Measurements from ENCODE around the gene CAMTA1. TPM values are rescaled to one million over a fixed set of nuclear protein-coding genes. Genes with fewer than 3 reads are reported as not detected.

The CAMTA1 gene
- total and polyA plus RNA-seq, 8 donors = 13.0 to 54.2 (median 23.6) TPM

- WGBS, 2 donors = 92 to 93% methylated on average over 7 of the region's 7 CpGs
- Histone ChIP-seq H3K27ac (no peak overlapping the region), H3K36me3 (no peaks in the 10 kb centered on the region), H3K27me3 (no peaks in the 10 kb centered on the region), H3K9me3 (no peaks in the 10 kb centered on the region), H3K4me3 (no peak overlapping the region), H3K4me1 (peaks cover 0 to 6% (median 0%) of the 10 kb centered on the region in 3 donors)
- no peak for TF ChIP-seq CTCF (IDR thresholded peaks at IDR 0.05)
- peak in 1 of 6 donors; percentile 31 for DNase-seq
- ATAC-seq = no peak
- no peak for FAIRE-seq
- intact Hi-C loops (cut with DNase I) = no loop called here
Measured at GRCh38 chr1:7449750-7450149, 664.5 kb downstream of the CAMTA1 start.

GRCh38 chr1:7450838-7451237 lies 665.6 kb downstream of the CAMTA1 start:
- intact Hi-C loops (cut with DNase I) = no loop called here
- no peaks in the 10 kb centered on the region for H3K36me3 ChIP-seq
- no peak for FAIRE-seq
- no peak for ATAC-seq
- H3K4me3 ChIP-seq = no peak overlapping the region
- no peak for TF ChIP-seq CTCF (IDR thresholded peaks at IDR 0.05)
- DNase-seq = no peak
- H3K27me3 ChIP-seq = no peaks in the 10 kb centered on the region
- H3K27ac ChIP-seq = no peak overlapping the region
- no peaks in the 10 kb centered on the region for H3K9me3 ChIP-seq
- peaks cover 0 to 6% (median 0%) of the 10 kb centered on the region in 3 donors for H3K4me1 ChIP-seq
- WGBS, 2 donors = 79% methylated on average over 5 of the region's 5 CpGs

GRCh38 chr1:7453038-7453437 lies 667.8 kb downstream of the CAMTA1 start:
- Histone ChIP-seq H3K9me3 (no peaks in the 10 kb centered on the region), H3K4me1 (peaks cover 0 to 5% (median 0%) of the 10 kb centered on the region in 3 donors), H3K27me3 (no peaks in the 10 kb centered on the region), H3K27ac (no peak overlapping the region), H3K36me3 (no peaks in the 10 kb centered on the region), H3K4me3 (no peak overlapping the region)
- ATAC-seq (no peak), DNase-seq (no peak), FAIRE-seq (no peak)
- 71 to 86% methylated on average over 6 of the region's 6 CpGs for WGBS, 2 donors
- no peak for TF ChIP-seq CTCF (IDR thresholded peaks at IDR 0.05)
- intact Hi-C loops (cut with DNase I) = no loop called here

GRCh38 chr1:7454052-7454815 lies 669.0 kb downstream of the CAMTA1 start:
- Histone ChIP-seq H3K4me1 (peaks cover 0 to 5% (median 0%) of the 10 kb centered on the region in 3 donors), H3K36me3 (no peaks in the 10 kb centered on the region), H3K27me3 (no peaks in the 10 kb centered on the region), H3K4me3 (no peak overlapping the region), H3K9me3 (no peaks in the 10 kb centered on the region), H3K27ac (no peak overlapping the region)
- intact Hi-C loops (cut with DNase I) = no loop called here
- ATAC-seq (peak in 1 of 4 donors; percentile 35), DNase-seq (peak in 1 of 6 donors; percentile 51), FAIRE-seq (no peak)
- WGBS, 2 donors = 66 to 68% methylated on average over 19 of the region's 19 CpGs
- TF ChIP-seq CTCF (IDR thresholded peaks at IDR 0.05) = peak in 1 of 4 donors; percentile 12
